HEK293 (cell line): Measurements from ENCODE around the gene CNPPD1.

ENCODE experiments used
- CTCF ChIA-PET: fragments of 350-600 bp; formaldehyde crosslinking; extraction: SDS; loops from one replicate; lab custom pipeline; 2021; ENCODE audit warnings: antibody characterized with exemption; lab: Yijun Ruan, JAX
- POLR2A ChIA-PET: fragments of 300-600 bp; formaldehyde crosslinking; extraction: SDS; loops from one replicate; lab custom pipeline; 2020; ENCODE audit warnings: antibody characterized with exemption, inconsistent platforms; lab: Yijun Ruan, JAX
- H3K27ac ChIP-seq: fragments of 200-500 bp; sonication (Bioruptor generic); 2 replicates; pipeline ENCODE4 v1.5.1; 2014; ENCODE audit warnings: low read depth, low read length, control low read depth, inconsistent platforms; ENCODE audit errors: extremely low read depth
- H3K36me3 ChIP-seq, 2 experiments: fragments of 200-500 bp in 1 of 2; sonication (Bioruptor generic) in 1 of 2; 1 replicate in 1 of 2; 2 replicates in 1 of 2; pipeline ENCODE4 v1.5.1; 2014 to 2017; ENCODE audit warnings: inconsistent platforms in 2 of 2, low read length in 2 of 2; ENCODE audit not compliant: control insufficient read depth in 2 of 2, insufficient read depth in 1 of 2
- H3K4me1 ChIP-seq: fragments of 200-500 bp; sonication (Bioruptor generic); 2 replicates; pipeline ENCODE4 v1.5.1; 2014; ENCODE audit warnings: mild to moderate bottlenecking, low read length, inconsistent platforms; ENCODE audit not compliant: control insufficient read depth, insufficient read depth
- H3K4me3 ChIP-seq: 2 replicates; pipeline ENCODE4 v1.5.1; 2011; ENCODE audit warnings: low read depth, mild to moderate bottlenecking, control low read depth, low read length, moderate library complexity
- H3K9me3 ChIP-seq: fragments of 200-500 bp; sonication (Bioruptor generic); 2 replicates; pipeline ENCODE4 v1.5.1; 2014; ENCODE audit warnings: low read depth, low read length, inconsistent platforms; ENCODE audit not compliant: control insufficient read depth, insufficient read depth
- BCL11B ChIP-seq: fragments of 450-650 bp; formaldehyde crosslinking; IDR thresholded peaks from 2 replicates; pipeline ENCODE4 v1.5.1; 2016; ENCODE audit warnings: low read depth, missing biosample characterization, missing genetic modification characterization
- HOXA7 ChIP-seq: sonication (generic); formaldehyde crosslinking; IDR thresholded peaks from 2 replicates; pipeline ENCODE4 v1.8.1; 2022; ENCODE audit warnings: missing genetic modification reagents, borderline replicate concordance
- IKZF3 ChIP-seq: fragments of 450-650 bp; IDR thresholded peaks from 2 replicates; pipeline ENCODE4 v1.5.0; 2018; ENCODE audit warnings: missing biosample characterization, mild to moderate bottlenecking, missing genetic modification characterization, moderate library complexity
- KLF1 ChIP-seq: fragments of 450-650 bp; formaldehyde crosslinking; IDR thresholded peaks from 2 replicates; pipeline ENCODE4 v1.5.1; 2016; ENCODE audit warnings: missing biosample characterization, missing genetic modification characterization
- KLF16 ChIP-seq: fragments of 450-650 bp; formaldehyde crosslinking; IDR thresholded peaks from 2 replicates; pipeline ENCODE4 v1.5.1; 2017; ENCODE audit warnings: missing biosample characterization, missing genetic modification characterization
- OVOL3 ChIP-seq: fragments of 450-650 bp; formaldehyde crosslinking; IDR thresholded peaks from 2 replicates; pipeline ENCODE4 v1.5.1; 2016; ENCODE audit warnings: missing biosample characterization, missing genetic modification characterization
- REST ChIP-seq: fragments of 450-650 bp; formaldehyde crosslinking; IDR thresholded peaks from 2 replicates; pipeline ENCODE4 v1.5.1; 2016; ENCODE audit warnings: missing biosample characterization, missing genetic modification characterization
- ZBTB20 ChIP-seq: fragments of 450-650 bp; formaldehyde crosslinking; IDR thresholded peaks from 2 replicates; pipeline ENCODE4 v1.5.1; 2016; ENCODE audit warnings: missing biosample characterization, missing genetic modification characterization
- ZNF280C ChIP-seq: fragments of 450-650 bp; formaldehyde crosslinking; IDR thresholded peaks from 2 replicates; pipeline ENCODE4 v1.5.1; 2016; ENCODE audit warnings: missing biosample characterization, missing genetic modification characterization
- ZNF335 ChIP-seq: fragments of 450-650 bp; formaldehyde crosslinking; conservative IDR thresholded peaks from 2 replicates; pipeline ENCODE4 v1.5.1; 2016; ENCODE audit warnings: missing biosample characterization, missing genetic modification characterization
- ZNF341 ChIP-seq: fragments of 450-650 bp; formaldehyde crosslinking; IDR thresholded peaks from 2 replicates; pipeline ENCODE4; 2016; ENCODE audit warnings: low read depth, missing biosample characterization, missing genetic modification characterization
- ZNF48 ChIP-seq: fragments of 450-650 bp; formaldehyde crosslinking; IDR thresholded peaks from 2 replicates; pipeline ENCODE4 v1.5.1; 2016; ENCODE audit warnings: missing biosample characterization, missing genetic modification characterization
- ZNF521 ChIP-seq: fragments of 450-650 bp; formaldehyde crosslinking; IDR thresholded peaks from 2 replicates; pipeline ENCODE4 v1.5.1; 2017; ENCODE audit warnings: missing biosample characterization, mild to moderate bottlenecking, missing genetic modification characterization
- ZNF707 ChIP-seq: fragments of 450-650 bp; formaldehyde crosslinking; IDR thresholded peaks from 2 replicates; pipeline ENCODE4 v1.5.1; 2016; ENCODE audit warnings: missing biosample characterization, missing genetic modification characterization
- ZNF785 ChIP-seq: fragments of 450-650 bp; formaldehyde crosslinking; IDR thresholded peaks from 2 replicates; pipeline ENCODE4 v1.5.1; 2016; ENCODE audit warnings: missing biosample characterization, missing genetic modification characterization
- ZSCAN16 ChIP-seq: fragments of 450-650 bp; formaldehyde crosslinking; IDR thresholded peaks from 2 replicates; pipeline ENCODE4 v1.5.1; 2016; ENCODE audit warnings: missing biosample characterization, missing genetic modification characterization
- TF ChIP-seq, protein P1 (sequence below): fragments of 450-650 bp; formaldehyde crosslinking; IDR thresholded peaks from 2 replicates; pipeline ENCODE4 v1.5.1; 2017; ENCODE audit warnings: missing biosample characterization, missing genetic modification characterization
- TF ChIP-seq, protein P2 (sequence below): fragments of 450-650 bp; formaldehyde crosslinking; IDR thresholded peaks from 2 replicates; pipeline ENCODE4 v1.5.1; 2017; ENCODE audit warnings: missing biosample characterization, missing genetic modification characterization
- TF ChIP-seq, protein P3 (sequence below): fragments of 450-650 bp; formaldehyde crosslinking; IDR thresholded peaks from 2 replicates; pipeline ENCODE4 v1.5.1; 2016; ENCODE audit warnings: missing biosample characterization, missing genetic modification characterization, low read depth
- TF ChIP-seq, protein P4 (sequence below): fragments of 450-650 bp; formaldehyde crosslinking; IDR thresholded peaks from 2 replicates; pipeline ENCODE4 v1.5.1; 2016; ENCODE audit warnings: missing biosample characterization, missing genetic modification characterization
- TF ChIP-seq, protein P5 (sequence below): fragments of 450-650 bp; formaldehyde crosslinking; IDR thresholded peaks from 2 replicates; pipeline ENCODE4 v1.5.1; 2016; ENCODE audit warnings: missing biosample characterization, missing genetic modification characterization

The CNPPD1 gene

GRCh38 chr2:219124381-219125110 is 52.2 kb downstream of the CNPPD1 start:
- peak overlapping the region; percentile 63; the same call in 1 of the 2 replicates for H3K27ac ChIP-seq
- no peaks in the 10 kb centered on the region for H3K36me3 ChIP-seq
- no peaks in the 10 kb centered on the region for H3K9me3 ChIP-seq
- peaks cover 59% of the 10 kb centered on the region for H3K4me1 ChIP-seq
- H3K4me3 ChIP-seq, result no peak overlapping the region
- POLR2A ChIA-PET, result no interaction called here
- CTCF ChIA-PET, result interaction anchor here (0.7 to 11.2 kb wide), 9 partner anchors 8 to 263 kb away, joined by 3 to 123 read pairs (median 4); partner anchors contain the start of genes DNPEP and NHEJ1
- TF ChIP-seq KLF1 (tag by site-specific recombination), result 0 out of 2 replicates have a peak, but pooled peaks have one; percentile 10
- TF ChIP-seq, protein P1, sequence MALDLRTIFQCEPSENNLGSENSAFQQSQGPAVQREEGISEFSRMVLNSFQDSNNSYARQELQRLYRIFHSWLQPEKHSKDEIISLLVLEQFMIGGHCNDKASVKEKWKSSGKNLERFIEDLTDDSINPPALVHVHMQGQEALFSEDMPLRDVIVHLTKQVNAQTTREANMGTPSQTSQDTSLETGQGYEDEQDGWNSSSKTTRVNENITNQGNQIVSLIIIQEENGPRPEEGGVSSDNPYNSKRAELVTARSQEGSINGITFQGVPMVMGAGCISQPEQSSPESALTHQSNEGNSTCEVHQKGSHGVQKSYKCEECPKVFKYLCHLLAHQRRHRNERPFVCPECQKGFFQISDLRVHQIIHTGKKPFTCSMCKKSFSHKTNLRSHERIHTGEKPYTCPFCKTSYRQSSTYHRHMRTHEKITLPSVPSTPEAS, result peak; percentile 64
- TF ChIP-seq REST (tag by site-specific recombination), result no peak
- no peak for TF ChIP-seq ZNF341
- no peak for TF ChIP-seq ZNF280C (tag by site-specific recombination)
- no peak for TF ChIP-seq ZNF335 (tag by site-specific recombination)
- TF ChIP-seq OVOL3 (tag by site-specific recombination), result no peak
- TF ChIP-seq, protein P2, sequence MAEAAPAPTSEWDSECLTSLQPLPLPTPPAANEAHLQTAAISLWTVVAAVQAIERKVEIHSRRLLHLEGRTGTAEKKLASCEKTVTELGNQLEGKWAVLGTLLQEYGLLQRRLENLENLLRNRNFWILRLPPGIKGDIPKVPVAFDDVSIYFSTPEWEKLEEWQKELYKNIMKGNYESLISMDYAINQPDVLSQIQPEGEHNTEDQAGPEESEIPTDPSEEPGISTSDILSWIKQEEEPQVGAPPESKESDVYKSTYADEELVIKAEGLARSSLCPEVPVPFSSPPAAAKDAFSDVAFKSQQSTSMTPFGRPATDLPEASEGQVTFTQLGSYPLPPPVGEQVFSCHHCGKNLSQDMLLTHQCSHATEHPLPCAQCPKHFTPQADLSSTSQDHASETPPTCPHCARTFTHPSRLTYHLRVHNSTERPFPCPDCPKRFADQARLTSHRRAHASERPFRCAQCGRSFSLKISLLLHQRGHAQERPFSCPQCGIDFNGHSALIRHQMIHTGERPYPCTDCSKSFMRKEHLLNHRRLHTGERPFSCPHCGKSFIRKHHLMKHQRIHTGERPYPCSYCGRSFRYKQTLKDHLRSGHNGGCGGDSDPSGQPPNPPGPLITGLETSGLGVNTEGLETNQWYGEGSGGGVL (tag by site-specific recombination), result peak; percentile 36; the same call in 1 of the 2 replicates
- TF ChIP-seq, protein P3, sequence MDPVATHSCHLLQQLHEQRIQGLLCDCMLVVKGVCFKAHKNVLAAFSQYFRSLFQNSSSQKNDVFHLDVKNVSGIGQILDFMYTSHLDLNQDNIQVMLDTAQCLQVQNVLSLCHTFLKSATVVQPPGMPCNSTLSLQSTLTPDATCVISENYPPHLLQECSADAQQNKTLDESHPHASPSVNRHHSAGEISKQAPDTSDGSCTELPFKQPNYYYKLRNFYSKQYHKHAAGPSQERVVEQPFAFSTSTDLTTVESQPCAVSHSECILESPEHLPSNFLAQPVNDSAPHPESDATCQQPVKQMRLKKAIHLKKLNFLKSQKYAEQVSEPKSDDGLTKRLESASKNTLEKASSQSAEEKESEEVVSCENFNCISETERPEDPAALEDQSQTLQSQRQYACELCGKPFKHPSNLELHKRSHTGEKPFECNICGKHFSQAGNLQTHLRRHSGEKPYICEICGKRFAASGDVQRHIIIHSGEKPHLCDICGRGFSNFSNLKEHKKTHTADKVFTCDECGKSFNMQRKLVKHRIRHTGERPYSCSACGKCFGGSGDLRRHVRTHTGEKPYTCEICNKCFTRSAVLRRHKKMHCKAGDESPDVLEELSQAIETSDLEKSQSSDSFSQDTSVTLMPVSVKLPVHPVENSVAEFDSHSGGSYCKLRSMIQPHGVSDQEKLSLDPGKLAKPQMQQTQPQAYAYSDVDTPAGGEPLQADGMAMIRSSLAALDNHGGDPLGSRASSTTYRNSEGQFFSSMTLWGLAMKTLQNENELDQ (tag by site-specific recombination), result no peak
- TF ChIP-seq, protein P4, sequence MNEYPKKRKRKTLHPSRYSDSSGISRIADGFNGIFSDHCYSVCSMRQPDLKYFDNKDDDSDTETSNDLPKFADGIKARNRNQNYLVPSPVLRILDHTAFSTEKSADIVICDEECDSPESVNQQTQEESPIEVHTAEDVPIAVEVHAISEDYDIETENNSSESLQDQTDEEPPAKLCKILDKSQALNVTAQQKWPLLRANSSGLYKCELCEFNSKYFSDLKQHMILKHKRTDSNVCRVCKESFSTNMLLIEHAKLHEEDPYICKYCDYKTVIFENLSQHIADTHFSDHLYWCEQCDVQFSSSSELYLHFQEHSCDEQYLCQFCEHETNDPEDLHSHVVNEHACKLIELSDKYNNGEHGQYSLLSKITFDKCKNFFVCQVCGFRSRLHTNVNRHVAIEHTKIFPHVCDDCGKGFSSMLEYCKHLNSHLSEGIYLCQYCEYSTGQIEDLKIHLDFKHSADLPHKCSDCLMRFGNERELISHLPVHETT (tag by site-specific recombination), result no peak
- no peak for TF ChIP-seq ZNF521
- TF ChIP-seq, protein P5, sequence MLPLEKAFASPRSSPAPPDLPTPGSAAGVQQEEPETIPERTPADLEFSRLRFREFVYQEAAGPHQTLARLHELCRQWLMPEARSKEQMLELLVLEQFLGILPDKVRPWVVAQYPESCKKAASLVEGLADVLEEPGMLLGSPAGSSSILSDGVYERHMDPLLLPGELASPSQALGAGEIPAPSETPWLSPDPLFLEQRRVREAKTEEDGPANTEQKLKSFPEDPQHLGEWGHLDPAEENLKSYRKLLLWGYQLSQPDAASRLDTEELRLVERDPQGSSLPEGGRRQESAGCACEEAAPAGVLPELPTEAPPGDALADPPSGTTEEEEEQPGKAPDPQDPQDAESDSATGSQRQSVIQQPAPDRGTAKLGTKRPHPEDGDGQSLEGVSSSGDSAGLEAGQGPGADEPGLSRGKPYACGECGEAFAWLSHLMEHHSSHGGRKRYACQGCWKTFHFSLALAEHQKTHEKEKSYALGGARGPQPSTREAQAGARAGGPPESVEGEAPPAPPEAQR, result no peak
- TF ChIP-seq IKZF3 (tag by site-specific recombination), result no peak
- TF ChIP-seq ZSCAN16 (tag by site-specific recombination), result no peak
- no peak for TF ChIP-seq ZBTB20 (tag by site-specific recombination)
- TF ChIP-seq BCL11B, result no peak
- no peak for TF ChIP-seq ZNF707 (tag by site-specific recombination)
- TF ChIP-seq ZNF785 (tag by site-specific recombination), result no peak
- no peak for TF ChIP-seq KLF16 (tag by site-specific recombination)
- TF ChIP-seq ZNF48 (tag by site-specific recombination), result no peak
- TF ChIP-seq HOXA7 (CRISPR knock-in tag), result no peak
